ENCODE data around the gene PRSS33. TPM values are rescaled to one million over a fixed set of nuclear protein-coding genes. Genes with fewer than 3 reads are reported as not detected.

PRSS33 gene
- total and polyA plus RNA-seq, 2 of the 8 experiments (the other 6 are each of a cell fraction or from before 2014, with no cell fraction given): 0.09 TPM; not detected in 1

GRCh38 chr16:2734844-2735515 is 52.4 kb downstream of the PRSS33 start (continued):
- TF ChIP-seq, protein P1, sequence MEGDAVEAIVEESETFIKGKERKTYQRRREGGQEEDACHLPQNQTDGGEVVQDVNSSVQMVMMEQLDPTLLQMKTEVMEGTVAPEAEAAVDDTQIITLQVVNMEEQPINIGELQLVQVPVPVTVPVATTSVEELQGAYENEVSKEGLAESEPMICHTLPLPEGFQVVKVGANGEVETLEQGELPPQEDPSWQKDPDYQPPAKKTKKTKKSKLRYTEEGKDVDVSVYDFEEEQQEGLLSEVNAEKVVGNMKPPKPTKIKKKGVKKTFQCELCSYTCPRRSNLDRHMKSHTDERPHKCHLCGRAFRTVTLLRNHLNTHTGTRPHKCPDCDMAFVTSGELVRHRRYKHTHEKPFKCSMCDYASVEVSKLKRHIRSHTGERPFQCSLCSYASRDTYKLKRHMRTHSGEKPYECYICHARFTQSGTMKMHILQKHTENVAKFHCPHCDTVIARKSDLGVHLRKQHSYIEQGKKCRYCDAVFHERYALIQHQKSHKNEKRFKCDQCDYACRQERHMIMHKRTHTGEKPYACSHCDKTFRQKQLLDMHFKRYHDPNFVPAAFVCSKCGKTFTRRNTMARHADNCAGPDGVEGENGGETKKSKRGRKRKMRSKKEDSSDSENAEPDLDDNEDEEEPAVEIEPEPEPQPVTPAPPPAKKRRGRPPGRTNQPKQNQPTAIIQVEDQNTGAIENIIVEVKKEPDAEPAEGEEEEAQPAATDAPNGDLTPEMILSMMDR (IDR thresholded peaks at IDR 0.05; ENCODE audit: control extremely low read depth in 1 of 3, insufficient read depth in 1 of 3, low read depth in 1 of 3, low read length in 3 of 3): no peak
- no peak for TF ChIP-seq TEAD4 (IDR thresholded peaks at IDR 0.05; ENCODE audit: low read depth, low read length)
- TF ChIP-seq JUN (IDR thresholded peaks at IDR 0.05; ENCODE audit: low read depth, low read length): no peak
- no peak for TF ChIP-seq NANOG (IDR thresholded peaks at IDR 0.05; ENCODE audit: insufficient read depth, low read depth, low read length, poor library complexity, severe bottlenecking)

Small RNA genes within 50 kb of the gene (small RNA-seq; reads per million reads assigned to genes)
- gene SNORA3C (ENCODE audit: insufficient read depth): not detected

Other genes with a start within 250 kb of the PRSS33 start
- 27.8 and 28.0 TPM in 2 replicates for gene PDPK1, start 249.5 kb downstream of the PRSS33 start, total RNA-seq (2021; fragmentation: NEBNext Ultra II Directional; extraction: Animal tissue kit (Norgen Biotek cat#: 25700))
- gene PDPK1, start 249.5 kb downstream of the PRSS33 start, polyA plus RNA-seq (2011; rRNA removed): 13.8 and 17.1 TPM in 2 replicates
- 24.8 and 26.6 TPM in 2 replicates for gene KCTD5, start 105.0 kb downstream of the PRSS33 start, total RNA-seq (2021; fragmentation: NEBNext Ultra II Directional; extraction: Animal tissue kit (Norgen Biotek cat#: 25700))
- 31.8 and 46.8 TPM in 2 replicates for gene KCTD5, start 105.0 kb downstream of the PRSS33 start, polyA plus RNA-seq (2011; rRNA removed)
- gene PRSS27, start 67.3 kb downstream of the PRSS33 start, total RNA-seq (2021; fragmentation: NEBNext Ultra II Directional; extraction: Animal tissue kit (Norgen Biotek cat#: 25700)): 1.3 and 2.2 TPM in 2 replicates
- 7.5 and 10.5 TPM in 2 replicates for gene PRSS27, start 67.3 kb downstream of the PRSS33 start, polyA plus RNA-seq (2011; rRNA removed)
- 563 and 579 TPM in 2 replicates for gene SRRM2, start 34.9 kb downstream of the PRSS33 start, total RNA-seq (2021; fragmentation: NEBNext Ultra II Directional; extraction: Animal tissue kit (Norgen Biotek cat#: 25700))
- 300 and 654 TPM in 2 replicates for gene SRRM2, start 34.9 kb downstream of the PRSS33 start, polyA plus RNA-seq (2011; rRNA removed)
- 237 and 248 TPM in 2 replicates for gene ELOB, start 10.3 kb downstream of the PRSS33 start, total RNA-seq (2021; fragmentation: NEBNext Ultra II Directional; extraction: Animal tissue kit (Norgen Biotek cat#: 25700))
- 1,357 and 1,702 TPM in 2 replicates for gene ELOB, start 10.3 kb downstream of the PRSS33 start, polyA plus RNA-seq (2011; rRNA removed)
- gene PRSS41, start 10.9 kb upstream of the PRSS33 start, total RNA-seq (2021; fragmentation: NEBNext Ultra II Directional; extraction: Animal tissue kit (Norgen Biotek cat#: 25700)): not detected in 2 replicates
- gene PRSS41, start 10.9 kb upstream of the PRSS33 start, polyA plus RNA-seq (2011; rRNA removed): not detected in 2 replicates
- 1.0 and 2.7 TPM in 2 replicates for gene PRSS21, start 29.7 kb upstream of the PRSS33 start, total RNA-seq (2021; fragmentation: NEBNext Ultra II Directional; extraction: Animal tissue kit (Norgen Biotek cat#: 25700))
- 0.76 and 1.4 TPM in 2 replicates for gene PRSS21, start 29.7 kb upstream of the PRSS33 start, polyA plus RNA-seq (2011; rRNA removed)
- not detected in 2 replicates for gene ZG16B, start 42.7 kb upstream of the PRSS33 start, total RNA-seq (2021; fragmentation: NEBNext Ultra II Directional; extraction: Animal tissue kit (Norgen Biotek cat#: 25700))
- 0.11 TPM in 1 of 2 replicates, not detected in the other for gene ZG16B, start 42.7 kb upstream of the PRSS33 start, polyA plus RNA-seq (2011; rRNA removed)
- 2.7 and 4.4 TPM in 2 replicates for gene PRSS22, start 70.6 kb upstream of the PRSS33 start, total RNA-seq (2021; fragmentation: NEBNext Ultra II Directional; extraction: Animal tissue kit (Norgen Biotek cat#: 25700))
- gene PRSS22, start 70.6 kb upstream of the PRSS33 start, polyA plus RNA-seq (2011; rRNA removed): 4.0 and 5.8 TPM in 2 replicates
- 16.4 and 20.2 TPM in 2 replicates for gene FLYWCH2, start 95.7 kb upstream of the PRSS33 start, total RNA-seq (2021; fragmentation: NEBNext Ultra II Directional; extraction: Animal tissue kit (Norgen Biotek cat#: 25700))
- 30.7 and 43.8 TPM in 2 replicates for gene FLYWCH2, start 95.7 kb upstream of the PRSS33 start, polyA plus RNA-seq (2011; rRNA removed)
- gene FLYWCH1, start 124.4 kb upstream of the PRSS33 start, total RNA-seq (2021; fragmentation: NEBNext Ultra II Directional; extraction: Animal tissue kit (Norgen Biotek cat#: 25700)): 23.1 and 23.5 TPM in 2 replicates
- gene FLYWCH1, start 124.4 kb upstream of the PRSS33 start, polyA plus RNA-seq (2011; rRNA removed): 12.4 and 22.2 TPM in 2 replicates
- gene KREMEN2, start 176.7 kb upstream of the PRSS33 start, total RNA-seq (2021; fragmentation: NEBNext Ultra II Directional; extraction: Animal tissue kit (Norgen Biotek cat#: 25700)): 6.6 and 7.8 TPM in 2 replicates
- 7.0 and 10.4 TPM in 2 replicates for gene KREMEN2, start 176.7 kb upstream of the PRSS33 start, polyA plus RNA-seq (2011; rRNA removed)
- gene PAQR4, start 181.8 kb upstream of the PRSS33 start, total RNA-seq (2021; fragmentation: NEBNext Ultra II Directional; extraction: Animal tissue kit (Norgen Biotek cat#: 25700)): 28.2 and 28.8 TPM in 2 replicates
- gene PAQR4, start 181.8 kb upstream of the PRSS33 start, polyA plus RNA-seq (2011; rRNA removed): 34.6 and 52.8 TPM in 2 replicates
- 74.7 and 83.6 TPM in 2 replicates for gene PKMYT1, start 192.9 kb upstream of the PRSS33 start, total RNA-seq (2021; fragmentation: NEBNext Ultra II Directional; extraction: Animal tissue kit (Norgen Biotek cat#: 25700))
- 85.2 and 180 TPM in 2 replicates for gene PKMYT1, start 192.9 kb upstream of the PRSS33 start, polyA plus RNA-seq (2011; rRNA removed)
- gene CLDN9, start 225.4 kb upstream of the PRSS33 start, total RNA-seq (2021; fragmentation: NEBNext Ultra II Directional; extraction: Animal tissue kit (Norgen Biotek cat#: 25700)): 0.60 and 0.77 TPM in 2 replicates
- 0.89 and 2.2 TPM in 2 replicates for gene CLDN9, start 225.4 kb upstream of the PRSS33 start, polyA plus RNA-seq (2011; rRNA removed)
- 747 and 793 TPM in 2 replicates for gene CLDN6, start 230.6 kb upstream of the PRSS33 start, total RNA-seq (2021; fragmentation: NEBNext Ultra II Directional; extraction: Animal tissue kit (Norgen Biotek cat#: 25700))
- gene CLDN6, start 230.6 kb upstream of the PRSS33 start, polyA plus RNA-seq (2011; rRNA removed): 1,115 and 1,541 TPM in 2 replicates
- gene TNFRSF12A, start 232.8 kb upstream of the PRSS33 start, total RNA-seq (2021; fragmentation: NEBNext Ultra II Directional; extraction: Animal tissue kit (Norgen Biotek cat#: 25700)): 77.0 and 81.0 TPM in 2 replicates
- gene TNFRSF12A, start 232.8 kb upstream of the PRSS33 start, polyA plus RNA-seq (2011; rRNA removed): 82.5 and 121 TPM in 2 replicates
- gene HCFC1R1, start 236.4 kb upstream of the PRSS33 start, total RNA-seq (2021; fragmentation: NEBNext Ultra II Directional; extraction: Animal tissue kit (Norgen Biotek cat#: 25700)): 66.2 and 72.7 TPM in 2 replicates
- gene HCFC1R1, start 236.4 kb upstream of the PRSS33 start, polyA plus RNA-seq (2011; rRNA removed): 138 and 195 TPM in 2 replicates
- gene THOC6, start 236.5 kb upstream of the PRSS33 start, total RNA-seq (2021; fragmentation: NEBNext Ultra II Directional; extraction: Animal tissue kit (Norgen Biotek cat#: 25700)): 78.5 and 82.9 TPM in 2 replicates
- gene THOC6, start 236.5 kb upstream of the PRSS33 start, polyA plus RNA-seq (2011; rRNA removed): 111 and 137 TPM in 2 replicates
- gene BICDL2, start 249.4 kb upstream of the PRSS33 start, total RNA-seq (2021; fragmentation: NEBNext Ultra II Directional; extraction: Animal tissue kit (Norgen Biotek cat#: 25700)): 14.3 and 15.9 TPM in 2 replicates
- 7.3 and 14.2 TPM in 2 replicates for gene BICDL2, start 249.4 kb upstream of the PRSS33 start, polyA plus RNA-seq (2011; rRNA removed)